HepG2 (cell line): ENCODE measurements around the gene CISD2. TPM values are rescaled to one million over a fixed set of nuclear protein-coding genes. Genes with fewer than 3 reads are reported as not detected.

Experiments
- ATAC-seq: fragments of 200-7000 bp; cut with Tn5 transposase; 3 replicates; pipeline ENCODE4 v1.9.1; 2020; ENCODE audit warnings: mild to moderate bottlenecking, moderate library complexity
- BruUV-seq: library from RNA; stranded (reverse); fragments of 400-500 nt; replicated peaks from 2 replicates; lab custom pipeline; 2021; lab: Mats Ljungman, UMichigan
- CTCF ChIA-PET: fragments of 300-600 bp; formaldehyde crosslinking; extraction: SDS; loops from one replicate; lab custom pipeline; 2021; ENCODE audit warnings: low total read pairs, inconsistent platforms, low intra/inter-chr PET ratio; lab: Yijun Ruan, JAX
- POLR2A ChIA-PET: fragments of 350-600 bp; sonication (Branson Sonifier 250); formaldehyde crosslinking; loops from one replicate; lab custom pipeline; 2020; ENCODE audit warnings: antibody characterized with exemption, inconsistent platforms; lab: Yijun Ruan, JAX
- DNase-seq: peaks from one replicate; pipeline ENCODE4 v3.0.0-alpha.2; 2015; ENCODE audit warnings: low spot score
- FAIRE-seq: peaks from 3 replicates; lab custom pipeline; 2011; peaks lifted over from hg19 to GRCh38; lab: Jason Lieb, UNC
- H2AFZ ChIP-seq: one replicate; pipeline ENCODE4 v1.6.1; 2011; ENCODE audit warnings: low read length, inconsistent platforms
- H3K27ac ChIP-seq: fragments of 300-600 bp; 3 replicates; pipeline ENCODE4 v1.8.0; 2011; ENCODE audit warnings: mixed run types, mild to moderate bottlenecking, mixed read lengths, low read length, inconsistent platforms; ENCODE audit not compliant: insufficient read depth; ENCODE audit errors: extremely low read length
- H3K27me3 ChIP-seq, 2 experiments: fragments of 200-600 bp in 1 of 2; 2 replicates in 1 of 2; 3 replicates in 1 of 2; pipeline versions ENCODE4 v1.6.0 to v1.8.0; 2011; ENCODE audit warnings: low read length in 2 of 2, mild to moderate bottlenecking in 2 of 2, moderate library complexity in 2 of 2, inconsistent platforms in 1 of 2; ENCODE audit not compliant: insufficient read depth in 2 of 2, control insufficient read depth in 1 of 2
- H3K36me3 ChIP-seq, 2 experiments: fragments of 200-600 bp in 1 of 2; replicated peaks in 1 of 2; 2 replicates in 1 of 2; 3 replicates in 1 of 2; pipeline versions ENCODE4 v1.5.1 to v1.8.0; 2011; ENCODE audit warnings: low read length in 2 of 2, inconsistent platforms in 1 of 2; ENCODE audit not compliant: insufficient read depth in 2 of 2, control insufficient read depth in 1 of 2
- H3K4me1 ChIP-seq: 2 replicates; pipeline ENCODE4 v1.5.1; 2012; ENCODE audit warnings: low read length, inconsistent platforms; ENCODE audit not compliant: insufficient read depth
- H3K4me2 ChIP-seq: 2 replicates; pipeline ENCODE4 v1.6.0; 2011; ENCODE audit warnings: low read depth, low read length, inconsistent platforms
- H3K4me3 ChIP-seq, 3 experiments: fragments of 200-600 bp in 1 of 3; sonication (generic), shearing (Covaris generic) in 1 of 3; replicated peaks in 1 of 3; 2 replicates each; pipeline ENCODE4 v1.5.1; 2011 to 2016; ENCODE audit warnings: low read length in 3 of 3, inconsistent platforms in 2 of 3, low read depth in 2 of 3, mild to moderate bottlenecking in 2 of 3, control low read depth in 1 of 3, mixed read lengths in 1 of 3; ENCODE audit not compliant: insufficient read depth in 1 of 3
- H3K79me2 ChIP-seq: one replicate; pipeline ENCODE4 v1.6.1; 2011; ENCODE audit warnings: low read length, inconsistent platforms; ENCODE audit not compliant: insufficient read depth
- H3K9ac ChIP-seq: 2 replicates; pipeline ENCODE4 v1.6.0; 2011; ENCODE audit warnings: mild to moderate bottlenecking, low read depth, low read length, inconsistent platforms; ENCODE audit not compliant: insufficient read depth
- H3K9me3 ChIP-seq: 2 replicates; pipeline ENCODE4 v1.5.1; 2012; ENCODE audit warnings: mild to moderate bottlenecking, low read length
- H4K20me1 ChIP-seq: 2 replicates; pipeline ENCODE4 v1.6.0; 2011; ENCODE audit warnings: inconsistent platforms, mild to moderate bottlenecking, low read length, moderate library complexity; ENCODE audit not compliant: insufficient read depth
- BRF2 ChIP-seq: sonication (generic); formaldehyde crosslinking; IDR thresholded peaks from 2 replicates; pipeline ENCODE4 v1.8.1; 2022; ENCODE audit warnings: mild to moderate bottlenecking, missing genetic modification reagents
- GTF2F1 ChIP-seq: fragments of 150-350 bp; IDR thresholded peaks from 2 replicates; pipeline ENCODE4 v1.6.1; 2014; ENCODE audit warnings: low read length
- HNF1B ChIP-seq: sonication (generic); formaldehyde crosslinking; IDR thresholded peaks from 2 replicates; pipeline ENCODE4 v1.5.1; 2020; ENCODE audit warnings: mild to moderate bottlenecking, moderate library complexity, missing genetic modification reagents
- SMYD3 ChIP-seq: sonication (generic); formaldehyde crosslinking; IDR thresholded peaks from 2 replicates; pipeline ENCODE4 v1.8.1; 2023; ENCODE audit warnings: mild to moderate bottlenecking, missing genetic modification reagents
- ZBTB8A ChIP-seq: sonication (generic); formaldehyde crosslinking; IDR thresholded peaks from 2 replicates; pipeline ENCODE4 v1.4.0; 2020; ENCODE audit warnings: mild to moderate bottlenecking, low read depth, missing genetic modification reagents, borderline replicate concordance
- ZFP41 ChIP-seq: sonication (generic); formaldehyde crosslinking; IDR thresholded peaks from 2 replicates; pipeline ENCODE4 v1.4.0; 2020; ENCODE audit warnings: mild to moderate bottlenecking, missing genetic modification reagents, borderline replicate concordance
- ZFY ChIP-seq: sonication (generic); formaldehyde crosslinking; IDR thresholded peaks from 2 replicates; pipeline ENCODE4 v1.4.0; 2020; ENCODE audit warnings: missing genetic modification reagents
- ZNF232 ChIP-seq: sonication (generic); formaldehyde crosslinking; IDR thresholded peaks from 2 replicates; pipeline ENCODE4 v1.4.0; 2020; ENCODE audit warnings: missing genetic modification reagents, borderline replicate concordance
- WGBS: methylation state at CpG from one replicate; pipeline ENCODE4 v1.1.6; 2017; ENCODE audit warnings: low lambda C conversion rate; 5-methylcytosine and 5-hydroxymethylcytosine counted together
- in situ Hi-C: cut with HindIII; loops from 2 replicates; pipeline ENCODE4 v1.10.0; 2017; ENCODE audit warnings: low pct_unique_long_range_greater_than_20kb; ENCODE audit not compliant: extremely low pct_ligation_motif_present
- intact Hi-C: fragments of 100-400 bp; cut with micrococcal nuclease; formaldehyde crosslinking; loops from one replicate; pipeline ENCODE4 v1.10.0; 2022; ENCODE audit not compliant: unreplicated experiment
- polyA plus RNA-seq, 8 experiments: library from polyadenylated mRNA; depleted of rRNA in 3 of 8; stranded (reverse) in 7 of 8; unstranded in 1 of 8; fragments of >200 nt; fragmentation: Illumina TruSeq in 4 of 8; extraction: Trizol in 4 of 8; gene quantifications; 2 replicates each; pipeline versions ENCODE4 v1.2.1 to v1.2.3, GENCODE V29; 2011 to 2016; ENCODE audit warnings: low read depth in 4 of 8, missing spikeins in 1 of 8, mixed read lengths in 1 of 8; ENCODE audit not compliant: insufficient read depth in 1 of 8
- total RNA-seq, 5 experiments: library from RNA; depleted of rRNA; stranded (reverse); fragments of >200 nt; fragmentation: Illumina TruSeq; extraction: Trizol; gene quantifications; 2 replicates each; pipeline ENCODE4 v1.2.3, GENCODE V29; 2016; ENCODE audit warnings: low read depth in 1 of 5
- TF ChIP-seq, protein P1 (sequence below): sonication (generic); formaldehyde crosslinking; IDR thresholded peaks from 2 replicates; pipeline ENCODE4 v1.5.1; 2020; ENCODE audit warnings: mild to moderate bottlenecking, missing genetic modification reagents, borderline replicate concordance

Gene CISD2
- total and polyA plus RNA-seq, 2 of the 13 experiments (the other 11 are each of a cell fraction or from before 2014, with no cell fraction given): 24.5 to 37.7 TPM

- TF ChIP-seq ZFP41 (no peak), HNF1B (CRISPR knock-in tag) (no peak)
These were observed 25.5 kb upstream of the CISD2 start (continued) for GRCh38 chr4:102843273-102843672.

GRCh38 chr4:102843938-102844337 lies 24.9 kb upstream of the CISD2 start:
- ChIA-PET POLR2A (no interaction called here), CTCF (no interaction called here)
- no peaks in the 10 kb centered on the region for H4K20me1 ChIP-seq
- ATAC-seq: no peak
- no peak overlapping the region for H3K4me3 ChIP-seq
- no TSS peak for BruUV-seq
- no peaks in the 10 kb centered on the region for H3K79me2 ChIP-seq
- no peak for FAIRE-seq
- no peak overlapping the region for H2AFZ ChIP-seq
- WGBS: 100% methylated on average over 1 of the region's 1 CpG
- no peak overlapping the region for H3K9ac ChIP-seq
- H3K27me3 ChIP-seq: no peaks in the 10 kb centered on the region
- no peak overlapping the region for H3K4me2 ChIP-seq
- H3K9me3 ChIP-seq: no peaks in the 10 kb centered on the region
- TF ChIP-seq ZFY (CRISPR knock-in tag): no peak
- no peak for TF ChIP-seq SMYD3 (CRISPR knock-in tag)
- no peak for TF ChIP-seq ZNF232
- TF ChIP-seq BRF2 (CRISPR knock-in tag): no peak
- TF ChIP-seq, protein P1, sequence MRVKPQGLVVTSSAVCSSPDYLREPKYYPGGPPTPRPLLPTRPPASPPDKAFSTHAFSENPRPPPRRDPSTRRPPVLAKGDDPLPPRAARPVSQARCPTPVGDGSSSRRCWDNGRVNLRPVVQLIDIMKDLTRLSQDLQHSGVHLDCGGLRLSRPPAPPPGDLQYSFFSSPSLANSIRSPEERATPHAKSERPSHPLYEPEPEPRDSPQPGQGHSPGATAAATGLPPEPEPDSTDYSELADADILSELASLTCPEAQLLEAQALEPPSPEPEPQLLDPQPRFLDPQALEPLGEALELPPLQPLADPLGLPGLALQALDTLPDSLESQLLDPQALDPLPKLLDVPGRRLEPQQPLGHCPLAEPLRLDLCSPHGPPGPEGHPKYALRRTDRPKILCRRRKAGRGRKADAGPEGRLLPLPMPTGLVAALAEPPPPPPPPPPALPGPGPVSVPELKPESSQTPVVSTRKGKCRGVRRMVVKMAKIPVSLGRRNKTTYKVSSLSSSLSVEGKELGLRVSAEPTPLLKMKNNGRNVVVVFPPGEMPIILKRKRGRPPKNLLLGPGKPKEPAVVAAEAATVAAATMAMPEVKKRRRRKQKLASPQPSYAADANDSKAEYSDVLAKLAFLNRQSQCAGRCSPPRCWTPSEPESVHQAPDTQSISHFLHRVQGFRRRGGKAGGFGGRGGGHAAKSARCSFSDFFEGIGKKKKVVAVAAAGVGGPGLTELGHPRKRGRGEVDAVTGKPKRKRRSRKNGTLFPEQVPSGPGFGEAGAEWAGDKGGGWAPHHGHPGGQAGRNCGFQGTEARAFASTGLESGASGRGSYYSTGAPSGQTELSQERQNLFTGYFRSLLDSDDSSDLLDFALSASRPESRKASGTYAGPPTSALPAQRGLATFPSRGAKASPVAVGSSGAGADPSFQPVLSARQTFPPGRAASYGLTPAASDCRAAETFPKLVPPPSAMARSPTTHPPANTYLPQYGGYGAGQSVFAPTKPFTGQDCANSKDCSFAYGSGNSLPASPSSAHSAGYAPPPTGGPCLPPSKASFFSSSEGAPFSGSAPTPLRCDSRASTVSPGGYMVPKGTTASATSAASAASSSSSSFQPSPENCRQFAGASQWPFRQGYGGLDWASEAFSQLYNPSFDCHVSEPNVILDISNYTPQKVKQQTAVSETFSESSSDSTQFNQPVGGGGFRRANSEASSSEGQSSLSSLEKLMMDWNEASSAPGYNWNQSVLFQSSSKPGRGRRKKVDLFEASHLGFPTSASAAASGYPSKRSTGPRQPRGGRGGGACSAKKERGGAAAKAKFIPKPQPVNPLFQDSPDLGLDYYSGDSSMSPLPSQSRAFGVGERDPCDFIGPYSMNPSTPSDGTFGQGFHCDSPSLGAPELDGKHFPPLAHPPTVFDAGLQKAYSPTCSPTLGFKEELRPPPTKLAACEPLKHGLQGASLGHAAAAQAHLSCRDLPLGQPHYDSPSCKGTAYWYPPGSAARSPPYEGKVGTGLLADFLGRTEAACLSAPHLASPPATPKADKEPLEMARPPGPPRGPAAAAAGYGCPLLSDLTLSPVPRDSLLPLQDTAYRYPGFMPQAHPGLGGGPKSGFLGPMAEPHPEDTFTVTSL: no peak
- TF ChIP-seq ZBTB8A (CRISPR knock-in tag): no peak
- TF ChIP-seq GTF2F1: no peak
- no peak overlapping the region for H3K27ac ChIP-seq
- DNase-seq: no peak
- no peaks in the 10 kb centered on the region for H3K4me1 ChIP-seq
- in situ Hi-C loops (no loop called here), intact Hi-C loops (no loop called here)
- H3K36me3 ChIP-seq: no peaks in the 10 kb centered on the region
